IPS-NIHi7 (cell line): ENCODE results near the gene MNT.
A peak's percentile ranks its signal among the peaks of the same experiment; 100 is the strongest.

Source experiments
- DNase-seq: peaks from one replicate; pipeline ENCODE4 v3.0.0; 2012; ENCODE audit warnings: mixed read lengths; ENCODE audit errors: extremely low spot score

MNT gene

DNA sequence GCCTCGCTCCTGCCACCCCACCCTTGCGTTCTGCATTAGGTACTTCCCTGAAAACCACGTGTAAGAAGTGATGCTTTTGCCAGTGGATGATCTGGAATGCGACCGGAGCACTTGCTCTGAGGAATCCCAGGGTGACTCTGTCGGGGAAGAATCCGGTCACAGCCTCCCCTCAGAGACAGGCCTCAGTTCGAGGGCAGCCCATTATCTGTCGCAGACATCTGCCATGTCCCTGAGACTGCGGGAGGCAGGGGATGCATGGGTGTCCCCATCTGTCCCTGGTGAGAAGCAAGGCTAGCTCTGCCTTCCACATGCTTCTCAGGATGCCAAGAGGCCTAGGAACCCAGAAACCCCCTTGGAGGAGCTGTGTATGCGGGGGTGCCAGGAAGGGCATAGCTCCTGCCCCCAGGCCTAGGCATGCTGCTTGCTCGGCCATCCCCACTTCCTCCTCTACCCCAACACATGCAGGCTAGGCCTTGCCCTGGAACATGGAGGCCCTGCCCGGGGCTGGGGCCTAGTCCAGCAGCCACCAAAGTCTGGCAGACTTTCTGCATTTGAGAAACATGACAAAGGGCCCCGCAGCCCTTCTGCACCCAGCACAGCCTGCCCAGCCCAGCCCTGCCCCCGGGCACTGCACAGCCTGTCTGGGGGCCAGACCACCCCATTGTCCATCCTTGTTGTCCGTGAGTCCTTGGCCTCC is 20.5 kb downstream of the MNT start:
- no peak for DNase-seq

- no peak for DNase-seq
Measured at GRCh38 chr17:2379489-2380225, 21.2 kb downstream of the MNT start.

DNA sequence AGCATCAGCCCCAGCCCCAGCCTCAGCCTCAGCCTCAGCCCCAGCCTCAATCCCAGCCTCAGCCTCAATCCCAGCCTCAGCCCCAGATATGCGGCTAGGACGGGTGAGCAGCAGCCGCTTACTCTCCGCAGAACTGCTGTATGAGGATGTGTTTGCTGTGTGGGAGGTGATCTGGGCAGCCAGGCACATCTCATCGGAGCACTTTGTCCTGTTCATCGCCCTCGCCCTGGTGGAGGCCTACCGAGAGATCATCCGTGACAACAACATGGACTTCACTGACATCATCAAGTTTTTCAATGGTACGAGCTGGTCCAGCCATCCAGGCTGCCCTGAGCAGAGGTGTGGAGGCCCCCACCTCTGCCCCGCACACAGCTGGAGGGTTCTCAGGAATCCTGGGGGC is 22.0 kb downstream of the MNT start:
- DNase-seq: no peak

DNA sequence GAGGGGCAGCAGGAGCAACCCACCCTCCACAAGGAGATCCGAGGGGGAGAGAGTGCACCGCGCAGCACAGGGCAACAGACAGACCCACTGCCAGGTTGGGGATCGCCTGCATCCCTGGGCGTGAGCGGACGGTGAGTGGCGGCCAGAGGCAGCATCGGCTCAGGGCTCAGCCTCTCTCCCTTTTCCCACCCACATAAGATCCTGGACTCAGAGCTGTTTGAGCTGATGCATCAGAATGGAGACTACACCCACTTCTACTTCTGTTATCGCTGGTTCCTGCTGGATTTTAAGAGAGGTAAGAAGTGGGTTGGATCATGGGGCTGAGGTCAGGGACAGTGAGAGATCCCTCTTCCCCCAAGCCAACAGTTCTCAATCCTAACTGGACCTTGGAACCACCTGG is 23.2 kb downstream of the MNT start:
- no peak for DNase-seq

DNA sequence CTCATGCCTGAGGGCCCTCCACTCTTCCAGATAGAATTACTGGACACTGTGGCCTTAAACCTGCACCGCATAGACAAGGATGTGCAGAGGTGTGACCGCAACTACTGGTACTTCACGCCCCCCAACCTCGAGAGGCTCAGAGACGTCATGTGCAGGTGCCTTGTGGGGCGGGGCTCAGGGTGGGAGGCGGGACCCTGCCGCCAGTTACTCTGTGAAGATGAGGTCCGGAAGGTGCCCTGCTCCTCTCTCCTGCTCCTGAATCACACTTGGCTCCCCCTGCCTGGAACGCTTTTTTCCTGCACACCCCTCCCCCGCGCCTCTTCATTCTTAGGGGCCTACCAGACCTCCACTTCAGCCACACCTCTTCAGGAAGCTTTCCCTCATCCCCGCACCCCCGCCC is 24.8 kb downstream of the MNT start:
- no peak for DNase-seq

- DNase-seq: no peak
Measured at GRCh38 chr17:2375406-2375805, 25.5 kb downstream of the MNT start.

- no peak for DNase-seq
Measured at GRCh38 chr17:2374549-2375285, 26.1 kb downstream of the MNT start.

GRCh38 chr17:2373179-2373578 is 27.7 kb downstream of the MNT start:
- DNase-seq: no peak

GRCh38 chr17:2372681-2373080 is 28.2 kb downstream of the MNT start:
- DNase-seq: no peak

GRCh38 chr17:2372180-2372579 is 28.7 kb downstream of the MNT start:
- DNase-seq: no peak

- no peak for DNase-seq
Measured at GRCh38 chr17:2371183-2372130, 29.4 kb downstream of the MNT start.

DNA sequence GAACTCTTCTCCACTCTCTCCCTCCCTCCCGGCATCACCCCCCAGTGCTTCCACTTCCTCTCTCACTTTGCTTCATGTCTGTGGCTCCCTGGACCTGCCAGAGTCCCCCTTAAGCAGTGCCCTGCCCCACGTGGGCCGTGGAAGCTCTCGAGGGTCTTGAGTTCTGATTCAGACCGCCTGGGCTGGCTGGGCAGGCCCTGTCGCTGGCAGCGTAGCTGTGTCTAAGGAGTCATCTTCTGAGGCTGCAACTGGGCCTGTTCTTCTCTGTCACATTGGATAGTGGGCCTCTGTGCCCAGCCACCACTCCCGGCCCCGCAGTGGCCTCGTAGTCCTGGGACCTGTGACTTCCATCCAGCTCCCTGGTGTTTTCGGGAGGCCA is 30.7 kb downstream of the MNT start:
- DNase-seq: no peak

DNA sequence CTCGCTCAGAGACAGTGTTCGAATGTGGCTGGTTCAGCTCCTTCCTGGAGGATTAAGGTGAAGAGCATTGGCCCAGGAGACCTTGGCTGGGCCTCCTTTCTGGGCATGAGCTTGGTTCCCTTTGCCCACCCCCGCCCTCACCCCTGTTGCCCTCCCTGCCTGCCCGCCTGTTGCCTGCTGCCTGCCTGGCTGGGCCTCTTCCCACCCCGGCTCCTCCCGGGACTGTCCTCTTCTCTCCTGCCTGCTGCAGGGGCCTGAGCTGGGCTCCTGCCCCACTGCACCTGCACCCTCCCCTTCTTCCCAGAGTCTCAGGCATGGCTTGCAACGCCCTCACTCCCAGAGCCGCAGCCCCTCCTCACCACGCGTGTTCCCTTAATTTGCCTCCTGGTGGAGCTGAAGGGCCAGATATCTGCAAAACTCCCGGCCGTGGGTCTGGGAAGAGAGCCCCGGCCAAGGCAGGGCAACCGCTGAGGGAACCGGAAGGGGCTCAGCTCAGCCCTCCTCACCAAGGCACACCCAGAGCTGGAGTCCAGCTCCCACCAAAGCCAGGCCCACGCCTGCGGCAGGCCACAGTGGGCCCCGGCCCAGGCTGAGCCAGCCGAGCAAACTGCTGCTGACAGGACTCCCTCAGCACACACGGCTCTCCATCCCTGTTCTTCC is 31.2 kb downstream of the MNT start:
- DNase-seq: peak; percentile 75

DNA sequence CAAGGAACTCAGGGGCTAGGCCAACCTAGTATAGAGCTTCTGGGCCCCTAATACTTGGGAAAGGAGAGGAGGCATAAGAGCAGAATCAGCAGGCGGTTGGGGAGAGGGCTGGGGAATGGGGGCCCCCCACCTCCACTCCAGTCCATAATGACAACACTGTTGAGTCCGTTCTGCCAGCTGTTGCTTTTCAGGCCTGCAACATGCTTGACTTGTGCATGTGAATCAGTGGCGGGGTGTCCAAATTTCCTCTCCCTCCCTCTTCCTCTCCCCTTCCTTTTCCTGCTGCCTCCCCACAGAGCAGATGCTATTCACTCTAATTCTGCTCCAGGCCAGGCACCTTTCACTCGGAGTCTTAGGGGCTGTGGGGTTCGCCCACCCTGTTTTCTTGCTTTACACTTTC is 31.8 kb downstream of the MNT start:
- no peak for DNase-seq

DNA sequence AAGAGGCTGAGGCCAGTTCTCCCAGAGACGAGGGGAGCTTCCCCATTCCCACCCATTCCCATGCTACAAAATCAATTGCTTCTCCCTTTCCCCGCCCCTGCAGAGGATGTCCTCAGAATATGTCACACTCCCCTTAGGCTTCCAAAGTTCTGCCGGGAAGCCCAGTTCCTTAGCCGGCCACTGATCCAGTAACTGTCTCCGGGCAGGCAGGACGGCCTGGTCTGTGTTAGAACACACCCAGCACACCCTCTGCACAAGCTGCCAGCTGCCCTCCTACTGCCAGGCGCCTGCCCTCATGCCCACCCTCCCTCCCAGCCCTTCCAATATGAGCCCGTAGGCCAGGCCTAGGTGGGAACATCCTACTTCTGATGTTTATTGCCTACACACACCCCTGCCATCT is 32.5 kb downstream of the MNT start:
- no peak for DNase-seq

DNA sequence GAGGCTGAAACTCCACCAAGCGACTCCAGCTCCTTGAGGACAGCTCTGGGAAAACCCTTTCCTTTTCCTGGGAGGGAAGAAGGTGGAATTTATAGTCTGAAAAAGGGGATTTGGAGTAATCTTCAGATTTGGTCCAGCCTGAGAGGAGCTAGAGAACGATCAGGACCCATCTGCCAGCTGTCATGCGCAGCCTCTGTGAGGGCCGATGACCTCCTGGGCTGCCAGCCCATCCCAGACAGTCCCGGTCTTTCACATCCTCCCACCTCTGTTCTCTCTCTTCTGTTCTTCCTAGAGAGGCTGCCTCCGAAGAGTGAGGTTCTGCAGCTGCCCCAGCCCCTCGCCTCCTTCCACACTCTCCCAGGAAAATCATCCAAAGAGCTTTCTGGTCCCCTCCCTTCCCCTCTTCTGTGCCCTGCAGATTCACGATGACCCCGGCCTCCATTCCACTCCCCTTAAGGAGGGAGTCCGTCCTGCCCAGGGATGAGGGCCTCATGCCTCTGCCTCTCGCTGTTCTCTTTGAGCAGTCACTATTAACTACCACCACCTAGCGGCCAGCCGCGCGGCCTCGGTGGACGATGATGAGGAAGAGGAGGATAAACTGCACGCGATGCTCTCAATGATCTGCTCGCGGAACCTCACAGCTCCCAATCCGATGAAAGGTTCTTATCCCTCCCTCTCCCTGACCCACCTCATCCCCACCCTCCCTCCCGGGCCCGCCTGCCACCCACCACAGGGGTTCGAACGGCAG is 33.9 kb downstream of the MNT start:
- peak; percentile 63 for DNase-seq

GRCh38 chr17:2365132-2365531 is 35.7 kb downstream of the MNT start:
- no peak for DNase-seq

DNA sequence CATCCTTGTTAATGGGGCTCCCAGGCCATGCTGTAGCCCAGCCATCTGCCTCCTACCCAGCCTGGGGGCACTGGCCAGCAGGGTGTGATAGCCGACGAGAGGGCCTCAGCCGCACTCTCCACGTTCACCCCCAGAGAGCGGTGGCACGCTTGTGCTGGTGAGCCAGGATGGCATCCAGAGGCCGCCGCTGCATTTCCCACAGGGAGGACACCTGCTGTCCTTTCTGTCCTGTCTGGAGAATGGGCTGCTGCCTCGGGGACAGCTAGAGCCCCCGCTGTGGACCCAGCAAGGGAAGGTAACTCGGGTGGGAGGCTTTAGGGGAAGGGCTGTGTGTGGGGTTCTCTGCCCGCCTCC is 36.1 kb downstream of the MNT start:
- no peak for DNase-seq

- no peak for DNase-seq
Measured at GRCh38 chr17:2363851-2364762, 36.8 kb downstream of the MNT start.

DNA sequence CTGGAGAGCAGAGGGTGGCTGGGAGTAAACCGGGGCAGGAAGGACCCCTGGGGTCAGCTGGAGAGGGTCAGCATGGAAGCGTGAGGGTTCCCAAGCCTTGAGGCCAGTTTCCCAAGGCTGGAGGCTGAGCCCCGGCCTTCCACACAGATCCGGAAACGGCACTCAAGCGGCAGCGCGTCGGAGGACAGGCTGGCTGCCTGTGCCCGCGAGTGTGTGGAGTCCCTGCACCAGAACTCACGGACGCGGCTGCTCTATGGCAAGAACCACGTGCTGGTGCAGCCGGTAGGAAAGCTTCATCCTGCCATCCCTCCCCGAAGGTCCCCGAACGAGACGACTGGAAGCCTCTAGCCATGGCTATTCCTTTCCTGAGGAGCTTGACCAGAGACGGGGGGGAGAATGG is 37.5 kb downstream of the MNT start:
- no peak for DNase-seq
